WTC11 (cell line): ENCODE measurements around the gene ACADVL. TPM values are rescaled to one million over a fixed set of nuclear protein-coding genes. Genes with fewer than 3 reads are reported as not detected.

ENCODE experiments used
- ATAC-seq: fragments of 200-7000 bp; cut with Tn5 transposase; 2 replicates; pipeline ENCODE4 v1.10.0; 2021; ENCODE audit warnings: mild to moderate bottlenecking, moderate library complexity
- CTCF ChIA-PET: fragments of 300-600 bp; sonication (Branson Sonifier 250); formaldehyde crosslinking; loops from one replicate; lab custom pipeline; 2021; ENCODE audit warnings: antibody characterized with exemption; lab: Charles Lee
- POLR2A ChIA-PET: fragments of 350-600 bp; sonication (Branson Sonifier 250); formaldehyde crosslinking; loops from one replicate; lab custom pipeline; 2021; ENCODE audit warnings: antibody characterized with exemption; lab: Charles Lee
- DNase-seq: peaks from one replicate; pipeline ENCODE4 v3.0.0; 2021; ENCODE audit warnings: low spot score
- H3K27ac Mint-ChIP-seq: 2 replicates; pipeline ENCODE4 v1.8.0; 2021; ENCODE audit warnings: mixed read lengths
- H3K27me3 Mint-ChIP-seq: 2 replicates; pipeline ENCODE4 v1.8.0; 2021; ENCODE audit warnings: low read depth, mild to moderate bottlenecking, moderate library complexity, mixed read lengths
- H3K36me3 Mint-ChIP-seq: 2 replicates; pipeline ENCODE4 v1.8.0; 2021; ENCODE audit warnings: mixed read lengths
- H3K4me1 Mint-ChIP-seq: 2 replicates; pipeline ENCODE4 v1.8.0; 2022; ENCODE audit warnings: mixed read lengths
- H3K4me3 Mint-ChIP-seq: 2 replicates; pipeline ENCODE4 v1.8.0; 2021; ENCODE audit warnings: mild to moderate bottlenecking, moderate library complexity, mixed read lengths
- H3K9me3 Mint-ChIP-seq: 2 replicates; pipeline ENCODE4 v1.8.0; 2021; ENCODE audit warnings: mixed read lengths
- AR ChIP-seq: fragments of 250-450 bp; sonication (Bioruptor Pico); IDR thresholded peaks from 2 replicates; pipeline ENCODE4 v1.9.0; 2021; ENCODE audit warnings: mild to moderate bottlenecking
- CDX4 ChIP-seq: fragments of 250-450 bp; sonication (Bioruptor Pico); IDR thresholded peaks from 2 replicates; pipeline ENCODE4 v1.9.0; 2021; ENCODE audit warnings: moderate library complexity, mild to moderate bottlenecking, inconsistent platforms, borderline replicate concordance
- CREB1 ChIP-seq: sonication (generic); formaldehyde crosslinking; IDR thresholded peaks from 2 replicates; pipeline ENCODE4 v1.8.0; 2023; ENCODE audit warnings: mild to moderate bottlenecking, missing genetic modification reagents
- CREM ChIP-seq: sonication (generic); formaldehyde crosslinking; IDR thresholded peaks from 2 replicates; pipeline ENCODE4 v1.8.1; 2022; ENCODE audit warnings: mild to moderate bottlenecking, missing genetic modification reagents, moderate library complexity
- CTCF ChIP-seq: fragments of 200-600 bp; IDR thresholded peaks from 2 replicates; pipeline ENCODE4 v1.8.0; 2022; ENCODE audit warnings: antibody characterized with exemption
- EMX1 ChIP-seq: fragments of 250-450 bp; sonication (Bioruptor Pico); IDR thresholded peaks from 2 replicates; pipeline ENCODE4 v1.8.0; 2021; ENCODE audit warnings: mild to moderate bottlenecking
- ERG ChIP-seq: fragments of 250-450 bp; sonication (Bioruptor Pico); IDR thresholded peaks from 2 replicates; pipeline ENCODE4 v1.8.0; 2021; ENCODE audit warnings: mild to moderate bottlenecking
- ESRRA ChIP-seq: sonication (generic); formaldehyde crosslinking; IDR thresholded peaks from 2 replicates; pipeline ENCODE4 v1.8.1; 2022; ENCODE audit warnings: mild to moderate bottlenecking, missing genetic modification reagents, borderline replicate concordance
- HMGA2 ChIP-seq: fragments of 250-450 bp; sonication (Bioruptor Pico); IDR thresholded peaks from 2 replicates; pipeline ENCODE4 v1.4.0; 2021; ENCODE audit warnings: mild to moderate bottlenecking, moderate library complexity
- IRF2 ChIP-seq: sonication (generic); formaldehyde crosslinking; IDR thresholded peaks from 2 replicates; pipeline ENCODE4 v1.8.0; 2022; ENCODE audit warnings: low read depth, missing genetic modification reagents, borderline replicate concordance
- KAT7 ChIP-seq: sonication (generic); formaldehyde crosslinking; IDR thresholded peaks from 2 replicates; pipeline ENCODE4 v1.8.1; 2023; ENCODE audit warnings: missing genetic modification reagents, mild to moderate bottlenecking, borderline replicate concordance
- NR1H2 ChIP-seq: sonication (generic); formaldehyde crosslinking; IDR thresholded peaks from 2 replicates; pipeline ENCODE4 v1.9.0; 2021; ENCODE audit warnings: mild to moderate bottlenecking, moderate library complexity, missing genetic modification reagents
- NR2C2 ChIP-seq: sonication (generic); formaldehyde crosslinking; IDR thresholded peaks from 2 replicates; pipeline ENCODE4 v1.8.0; 2022; ENCODE audit warnings: mild to moderate bottlenecking, missing genetic modification reagents
- OVOL2 ChIP-seq: fragments of 250-450 bp; sonication (Bioruptor Pico); IDR thresholded peaks from 2 replicates; pipeline ENCODE4 v1.9.0; 2021; ENCODE audit warnings: mild to moderate bottlenecking, borderline replicate concordance
- PRRX2 ChIP-seq: fragments of 250-450 bp; sonication (Bioruptor Pico); IDR thresholded peaks from 2 replicates; pipeline ENCODE4 v1.8.0; 2021; ENCODE audit warnings: mild to moderate bottlenecking
- SMAD3 ChIP-seq: sonication (generic); formaldehyde crosslinking; IDR thresholded peaks from 2 replicates; pipeline ENCODE4 v1.8.0; 2022; ENCODE audit warnings: missing genetic modification reagents, mild to moderate bottlenecking, borderline replicate concordance
- STAT6 ChIP-seq: sonication (generic); formaldehyde crosslinking; conservative IDR thresholded peaks from 2 replicates; pipeline ENCODE4 v1.8.1; 2023; ENCODE audit warnings: mild to moderate bottlenecking, low read depth, missing genetic modification reagents, moderate library complexity
- TP53 ChIP-seq: sonication (generic); formaldehyde crosslinking; IDR thresholded peaks from 2 replicates; pipeline ENCODE4 v1.8.1; 2023; ENCODE audit warnings: mild to moderate bottlenecking, missing genetic modification reagents
- ZNF423 ChIP-seq: fragments of 250-450 bp; sonication (Bioruptor Pico); IDR thresholded peaks from 2 replicates; pipeline ENCODE4 v2.1.2; 2022; ENCODE audit warnings: mild to moderate bottlenecking, moderate library complexity
- ZNF671 ChIP-seq: fragments of 250-450 bp; sonication (Bioruptor Pico); IDR thresholded peaks from 2 replicates; pipeline ENCODE4 v1.8.0; 2021; ENCODE audit warnings: mild to moderate bottlenecking
- total RNA-seq: library from RNA; stranded (reverse); gene quantifications from 3 replicates; pipeline ENCODE4 v1.2.3, GENCODE V29; 2021

The ACADVL gene
- total RNA-seq, 1 experiment from 2014 or later = 236 TPM

- Mint-ChIP-seq H3K27ac (peak overlapping the region; percentile 70; the same call in 1 of the 2 replicates), H3K4me1 (peaks cover 34% of the 10 kb centered on the region), H3K36me3 (peaks cover 32% of the 10 kb centered on the region), H3K4me3 (peak overlapping the region; percentile 92), H3K9me3 (no peaks in the 10 kb centered on the region), H3K27me3 (no peaks in the 10 kb centered on the region)
- ChIA-PET CTCF (interaction anchor here (1.5 to 1.6 kb wide), 2 partner anchors 29 to 46 kb away, joined by 4 read pairs; no protein-coding TSS in a partner anchor), POLR2A (no interaction called here)
- no peak for ATAC-seq
- DNase-seq = no peak
- TF ChIP-seq PRRX2 (no peak), CREB1 (CRISPR knock-in tag) (no peak), STAT6 (CRISPR knock-in tag) (no peak), NR1H2 (CRISPR knock-in tag) (no peak), NR2C2 (no peak), HMGA2 (no peak), ZNF671 (CRISPR knock-in tag) (no peak), AR (CRISPR knock-in tag) (no peak), KAT7 (CRISPR knock-in tag) (no peak)
These were observed 30.1 kb downstream of the ACADVL start for GRCh38 chr17:7249830-7250229.

- no peak for TF ChIP-seq ZNF671 (CRISPR knock-in tag)
- TF ChIP-seq EMX1 (CRISPR knock-in tag) = no peak
- TF ChIP-seq IRF2 (CRISPR knock-in tag) = no peak
- TF ChIP-seq NR1H2 (CRISPR knock-in tag) = no peak
- no peak for TF ChIP-seq ERG (CRISPR knock-in tag)
- no peak for TF ChIP-seq CTCF
- no peak for TF ChIP-seq TP53 (CRISPR knock-in tag)
- TF ChIP-seq CDX4 = no peak
- no peak for TF ChIP-seq CREM (CRISPR knock-in tag)
- no peak for TF ChIP-seq ESRRA (CRISPR knock-in tag)
- no peak for TF ChIP-seq SMAD3 (CRISPR knock-in tag)
- TF ChIP-seq CREB1 (CRISPR knock-in tag) = no peak
- TF ChIP-seq ZNF423 = no peak
- TF ChIP-seq OVOL2 = no peak
- DNase-seq = no peak
- Mint-ChIP-seq H3K36me3 (peaks cover 33% of the 10 kb centered on the region), H3K4me1 (peaks cover 34% of the 10 kb centered on the region), H3K27ac (peak overlapping the region; percentile 92), H3K27me3 (no peaks in the 10 kb centered on the region), H3K4me3 (peak overlapping the region; percentile 92), H3K9me3 (no peaks in the 10 kb centered on the region)
- ChIA-PET POLR2A (interaction anchor here (0.6 to 1.4 kb wide), 4 partner anchors 9 to 31 kb away, joined by 3 to 8 read pairs (median 5); partner anchors contain the start of genes ACADVL, CLDN7, GABARAP and PHF23), CTCF (interaction anchor here (0.6 to 1.5 kb wide), 4 partner anchors 15 to 310 kb away, joined by 3 to 6 read pairs (median 4); no protein-coding TSS in a partner anchor)
- ATAC-seq = no peak
These were observed 31.2 kb downstream of the ACADVL start for GRCh38 chr17:7250695-7251627.
